ENCODE data around the gene PODNL1.

PODNL1 gene

GRCh38 chr19:13984875-13985741, 46.9 kb upstream of the PODNL1 start:
- Histone ChIP-seq H3K4me1 (ENCODE audit: control insufficient read depth, low read depth, low read length) (peaks cover 3% of the 10 kb centered on the region), H4K5ac (ENCODE audit: low read length) (no peak overlapping the region), H3K4ac (ENCODE audit: low read depth, low read length) (no peak overlapping the region), H3K4me2 (ENCODE audit: low read length) (no peak overlapping the region), H3K23ac (ENCODE audit: low read length) (peak overlapping the region; percentile 80), H4K8ac (ENCODE audit: low read depth, low read length) (no peak overlapping the region), H3K27ac (ENCODE audit: low read depth, low read length) (peak overlapping the region; percentile 26), H3K27me3 (ENCODE audit: insufficient read depth, low read length, poor library complexity) (no peaks in the 10 kb centered on the region), H2BK5ac (ENCODE audit: low read length) (no peak overlapping the region), H3K4me3 (ENCODE audit: low read length) (no peak overlapping the region), H3K9ac (ENCODE audit: low read length) (peak overlapping the region; percentile 27), H3K18ac (ENCODE audit: low read length) (peak overlapping the region; percentile 13), H3K79me1 (ENCODE audit: low read length) (no peaks in the 10 kb centered on the region), H2BK120ac (ENCODE audit: low read depth, low read length) (no peak overlapping the region), H3K79me2 (ENCODE audit: control insufficient read depth, insufficient read depth, low read length) (no peaks in the 10 kb centered on the region), H2BK15ac (replicated peaks; ENCODE audit: low read depth) (no peak overlapping the region), H3K56ac (ENCODE audit: low read length) (peak overlapping the region; percentile 60), H2AK5ac (ENCODE audit: low read length) (peak overlapping the region; percentile 74), H3K36me3 (ENCODE audit: control insufficient read depth, insufficient read depth, low read length) (no peaks in the 10 kb centered on the region)
- no peak for DNase-seq
- WGBS (ENCODE audit: extremely low coverage, insufficient coverage, low lambda C conversion rate): no CpG with 5 or more reads among the region's 25 CpGs

- H3K36me3 ChIP-seq (ENCODE audit: control insufficient read depth, insufficient read depth, low read length): no peaks in the 10 kb centered on the region
- no peak overlapping the region for H3K27ac ChIP-seq (ENCODE audit: low read depth, low read length)
- H3K23ac ChIP-seq (ENCODE audit: low read length): no peak overlapping the region
- no peak overlapping the region for H2AK5ac ChIP-seq (ENCODE audit: low read length)
- no peaks in the 10 kb centered on the region for H3K27me3 ChIP-seq (ENCODE audit: insufficient read depth, low read length, poor library complexity)
- H2BK5ac ChIP-seq (ENCODE audit: low read length): no peak overlapping the region
- DNase-seq: no peak
- H3K18ac ChIP-seq (ENCODE audit: low read length): no peak overlapping the region
- H3K4ac ChIP-seq (ENCODE audit: low read depth, low read length): no peak overlapping the region
- H3K4me1 ChIP-seq (ENCODE audit: control insufficient read depth, low read depth, low read length): peaks cover 3% of the 10 kb centered on the region
- no peak overlapping the region for H4K8ac ChIP-seq (ENCODE audit: low read depth, low read length)
- H3K9ac ChIP-seq (ENCODE audit: low read length): no peak overlapping the region
- no peak overlapping the region for H2BK120ac ChIP-seq (ENCODE audit: low read depth, low read length)
- no peak overlapping the region for H4K5ac ChIP-seq (ENCODE audit: low read length)
- H3K79me1 ChIP-seq (ENCODE audit: low read length): no peaks in the 10 kb centered on the region
- H3K79me2 ChIP-seq (ENCODE audit: control insufficient read depth, insufficient read depth, low read length): no peaks in the 10 kb centered on the region
- H3K4me3 ChIP-seq (ENCODE audit: low read length): no peak overlapping the region
- H2BK15ac ChIP-seq (replicated peaks; ENCODE audit: low read depth): no peak overlapping the region
- H3K56ac ChIP-seq (ENCODE audit: low read length): no peak overlapping the region
- no CpG with 5 or more reads among the region's 15 CpGs for WGBS (ENCODE audit: extremely low coverage, insufficient coverage, low lambda C conversion rate)
- H3K4me2 ChIP-seq (ENCODE audit: low read length): no peak overlapping the region
Observed at GRCh38 chr19:13984186-13984585, 46.0 kb upstream of the PODNL1 start.

GRCh38 chr19:13983213-13983889, 45.1 kb upstream of the PODNL1 start:
- H2BK5ac ChIP-seq (ENCODE audit: low read length): no peak overlapping the region
- no peaks in the 10 kb centered on the region for H3K36me3 ChIP-seq (ENCODE audit: control insufficient read depth, insufficient read depth, low read length)
- H3K4me1 ChIP-seq (ENCODE audit: control insufficient read depth, low read depth, low read length): peaks cover 3% of the 10 kb centered on the region
- H2BK120ac ChIP-seq (ENCODE audit: low read depth, low read length): no peak overlapping the region
- H3K18ac ChIP-seq (ENCODE audit: low read length): no peak overlapping the region
- H3K4ac ChIP-seq (ENCODE audit: low read depth, low read length): no peak overlapping the region
- no peak for DNase-seq
- no peak overlapping the region for H3K27ac ChIP-seq (ENCODE audit: low read depth, low read length)
- no peaks in the 10 kb centered on the region for H3K79me2 ChIP-seq (ENCODE audit: control insufficient read depth, insufficient read depth, low read length)
- no peak overlapping the region for H3K23ac ChIP-seq (ENCODE audit: low read length)
- H3K4me2 ChIP-seq (ENCODE audit: low read length): no peak overlapping the region
- no peak overlapping the region for H2AK5ac ChIP-seq (ENCODE audit: low read length)
- H2BK15ac ChIP-seq (replicated peaks; ENCODE audit: low read depth): no peak overlapping the region
- no peaks in the 10 kb centered on the region for H3K79me1 ChIP-seq (ENCODE audit: low read length)
- no peak overlapping the region for H3K9ac ChIP-seq (ENCODE audit: low read length)
- no peak overlapping the region for H4K5ac ChIP-seq (ENCODE audit: low read length)
- WGBS (ENCODE audit: extremely low coverage, insufficient coverage, low lambda C conversion rate): no CpG with 5 or more reads among the region's 21 CpGs
- no peak overlapping the region for H4K8ac ChIP-seq (ENCODE audit: low read depth, low read length)
- no peak overlapping the region for H3K56ac ChIP-seq (ENCODE audit: low read length)
- H3K4me3 ChIP-seq (ENCODE audit: low read length): no peak overlapping the region
- no peaks in the 10 kb centered on the region for H3K27me3 ChIP-seq (ENCODE audit: insufficient read depth, low read length, poor library complexity)

- H3K18ac ChIP-seq (ENCODE audit: low read length): no peak overlapping the region
Observed at GRCh38 chr19:13982773-13983172, 44.6 kb upstream of the PODNL1 start.

GRCh38 chr19:13981988-13982501, 43.8 kb upstream of the PODNL1 start:
- no peak overlapping the region for H3K4me3 ChIP-seq (ENCODE audit: low read length)
- H4K8ac ChIP-seq (ENCODE audit: low read depth, low read length): no peak overlapping the region
- no peak overlapping the region for H3K18ac ChIP-seq (ENCODE audit: low read length)
- no CpG with 5 or more reads among the region's 17 CpGs for WGBS (ENCODE audit: extremely low coverage, insufficient coverage, low lambda C conversion rate)
- H3K23ac ChIP-seq (ENCODE audit: low read length): no peak overlapping the region
- H3K56ac ChIP-seq (ENCODE audit: low read length): no peak overlapping the region
- H2AK5ac ChIP-seq (ENCODE audit: low read length): no peak overlapping the region
- no peaks in the 10 kb centered on the region for H3K79me2 ChIP-seq (ENCODE audit: control insufficient read depth, insufficient read depth, low read length)
- H2BK15ac ChIP-seq (replicated peaks; ENCODE audit: low read depth): no peak overlapping the region
- H3K4me1 ChIP-seq (ENCODE audit: control insufficient read depth, low read depth, low read length): peaks cover 6% of the 10 kb centered on the region
- H3K4me2 ChIP-seq (ENCODE audit: low read length): no peak overlapping the region
- no peak overlapping the region for H3K27ac ChIP-seq (ENCODE audit: low read depth, low read length)
- no peaks in the 10 kb centered on the region for H3K79me1 ChIP-seq (ENCODE audit: low read length)
- DNase-seq: no peak
- H2BK5ac ChIP-seq (ENCODE audit: low read length): no peak overlapping the region
- no peak overlapping the region for H2BK120ac ChIP-seq (ENCODE audit: low read depth, low read length)
- no peaks in the 10 kb centered on the region for H3K27me3 ChIP-seq (ENCODE audit: insufficient read depth, low read length, poor library complexity)
- no peak overlapping the region for H4K5ac ChIP-seq (ENCODE audit: low read length)
- H3K36me3 ChIP-seq (ENCODE audit: control insufficient read depth, insufficient read depth, low read length): no peaks in the 10 kb centered on the region
- no peak overlapping the region for H3K4ac ChIP-seq (ENCODE audit: low read depth, low read length)
- no peak overlapping the region for H3K9ac ChIP-seq (ENCODE audit: low read length)

More at GRCh38 chr19:13982773-13983172, 44.6 kb upstream of the PODNL1 start:
- peaks cover 6% of the 10 kb centered on the region for H3K4me1 ChIP-seq (ENCODE audit: control insufficient read depth, low read depth, low read length)
- no peak overlapping the region for H3K56ac ChIP-seq (ENCODE audit: low read length)
- H3K27me3 ChIP-seq (ENCODE audit: insufficient read depth, low read length, poor library complexity): no peaks in the 10 kb centered on the region
- no peak overlapping the region for H2AK5ac ChIP-seq (ENCODE audit: low read length)
- no peak overlapping the region for H3K9ac ChIP-seq (ENCODE audit: low read length)
- WGBS (ENCODE audit: extremely low coverage, insufficient coverage, low lambda C conversion rate): no CpG with 5 or more reads among the region's 9 CpGs
- no peak overlapping the region for H3K4me2 ChIP-seq (ENCODE audit: low read length)
- H3K23ac ChIP-seq (ENCODE audit: low read length): no peak overlapping the region
- no peak overlapping the region for H3K4ac ChIP-seq (ENCODE audit: low read depth, low read length)
- H3K79me2 ChIP-seq (ENCODE audit: control insufficient read depth, insufficient read depth, low read length): no peaks in the 10 kb centered on the region
- no peak for DNase-seq
- no peak overlapping the region for H3K4me3 ChIP-seq (ENCODE audit: low read length)
- H2BK5ac ChIP-seq (ENCODE audit: low read length): no peak overlapping the region
- H3K36me3 ChIP-seq (ENCODE audit: control insufficient read depth, insufficient read depth, low read length): no peaks in the 10 kb centered on the region
- H3K27ac ChIP-seq (ENCODE audit: low read depth, low read length): no peak overlapping the region
- no peaks in the 10 kb centered on the region for H3K79me1 ChIP-seq (ENCODE audit: low read length)
- H4K8ac ChIP-seq (ENCODE audit: low read depth, low read length): no peak overlapping the region
- no peak overlapping the region for H2BK120ac ChIP-seq (ENCODE audit: low read depth, low read length)
- no peak overlapping the region for H2BK15ac ChIP-seq (replicated peaks; ENCODE audit: low read depth)
- no peak overlapping the region for H4K5ac ChIP-seq (ENCODE audit: low read length)
